Measurements from ENCODE around the gene IGFL4.

Gene IGFL4

GRCh38 chr19:46020819-46021125 lies 20.0 kb downstream of the IGFL4 start:
- no peak for TF ChIP-seq CTCF (conservative IDR thresholded peaks at IDR 0.05; ENCODE audit: low read depth, low read length)
- Histone ChIP-seq H2AFZ (ENCODE audit: low read depth) (no peak overlapping the region), H3K9ac (no peak overlapping the region)

GRCh38 chr19:46019270-46019669 lies 21.5 kb downstream of the IGFL4 start:
- no peaks in the 10 kb centered on the region for H3K79me2 ChIP-seq (ENCODE audit: insufficient read depth, low read depth)
- H3K27me3 ChIP-seq (ENCODE audit: insufficient read depth, low read depth), result no peaks in the 10 kb centered on the region; the same call in 1 of the 2 replicates
- H3K36me3 ChIP-seq (ENCODE audit: insufficient read depth), result no peaks in the 10 kb centered on the region
- no peak overlapping the region for H3K27ac ChIP-seq
- no peak overlapping the region for H3K9ac ChIP-seq
- peaks cover 8% of the 10 kb centered on the region for H3K4me1 ChIP-seq (ENCODE audit: low read depth, poor library complexity, severe bottlenecking)
- no peak overlapping the region for H3K4me3 ChIP-seq (IDR thresholded peaks at IDR 0.05; ENCODE audit: insufficient read depth, low read depth, low read length)
- H4K20me1 ChIP-seq (ENCODE audit: insufficient read depth), result no peaks in the 10 kb centered on the region
- no peak overlapping the region for H3K4me2 ChIP-seq
- no peak overlapping the region for H2AFZ ChIP-seq (ENCODE audit: low read depth)
- TF ChIP-seq CTCF (conservative IDR thresholded peaks at IDR 0.05; ENCODE audit: low read depth, low read length), result no peak

More at GRCh38 chr19:46020819-46021125, 20.0 kb downstream of the IGFL4 start:
- H3K4me1 ChIP-seq (ENCODE audit: low read depth, poor library complexity, severe bottlenecking), result peaks cover 5% of the 10 kb centered on the region
- no peaks in the 10 kb centered on the region for H3K79me2 ChIP-seq (ENCODE audit: insufficient read depth, low read depth)
- no peaks in the 10 kb centered on the region for H4K20me1 ChIP-seq (ENCODE audit: insufficient read depth)
- no peak overlapping the region for H3K4me2 ChIP-seq
- H3K27ac ChIP-seq, result no peak overlapping the region
- H3K4me3 ChIP-seq (IDR thresholded peaks at IDR 0.05; ENCODE audit: insufficient read depth, low read depth, low read length), result no peak overlapping the region
- H3K27me3 ChIP-seq (ENCODE audit: insufficient read depth, low read depth), result no peaks in the 10 kb centered on the region
- no peaks in the 10 kb centered on the region for H3K36me3 ChIP-seq (ENCODE audit: insufficient read depth)

GRCh38 chr19:46018729-46019251 lies 22.0 kb downstream of the IGFL4 start:
- Histone ChIP-seq H3K27ac (no peak overlapping the region), H3K4me3 (IDR thresholded peaks at IDR 0.05; ENCODE audit: insufficient read depth, low read depth, low read length) (no peak overlapping the region), H3K4me2 (no peak overlapping the region), H2AFZ (ENCODE audit: low read depth) (no peak overlapping the region), H3K36me3 (ENCODE audit: insufficient read depth) (no peaks in the 10 kb centered on the region), H3K9ac (no peak overlapping the region), H4K20me1 (ENCODE audit: insufficient read depth) (no peaks in the 10 kb centered on the region), H3K79me2 (ENCODE audit: insufficient read depth, low read depth) (no peaks in the 10 kb centered on the region), H3K4me1 (ENCODE audit: low read depth, poor library complexity, severe bottlenecking) (peaks cover 8% of the 10 kb centered on the region), H3K27me3 (ENCODE audit: insufficient read depth, low read depth) (no peaks in the 10 kb centered on the region; the same call in 1 of the 2 replicates)
- TF ChIP-seq CTCF (conservative IDR thresholded peaks at IDR 0.05; ENCODE audit: low read depth, low read length), result no peak

GRCh38 chr19:46017874-46018675 lies 22.7 kb downstream of the IGFL4 start:
- no peak overlapping the region for H3K4me3 ChIP-seq (IDR thresholded peaks at IDR 0.05; ENCODE audit: insufficient read depth, low read depth, low read length)
- no peak overlapping the region for H3K27ac ChIP-seq
- no peak overlapping the region for H3K9ac ChIP-seq
- H3K79me2 ChIP-seq (ENCODE audit: insufficient read depth, low read depth), result no peaks in the 10 kb centered on the region
- no peak overlapping the region for H2AFZ ChIP-seq (ENCODE audit: low read depth)
- no peaks in the 10 kb centered on the region; the same call in 1 of the 2 replicates for H3K27me3 ChIP-seq (ENCODE audit: insufficient read depth, low read depth)
- H4K20me1 ChIP-seq (ENCODE audit: insufficient read depth), result no peaks in the 10 kb centered on the region
- no peak overlapping the region for H3K4me2 ChIP-seq
- H3K36me3 ChIP-seq (ENCODE audit: insufficient read depth), result no peaks in the 10 kb centered on the region
- no peak for TF ChIP-seq CTCF (conservative IDR thresholded peaks at IDR 0.05; ENCODE audit: low read depth, low read length)
- H3K4me1 ChIP-seq (ENCODE audit: low read depth, poor library complexity, severe bottlenecking), result peaks cover 8% of the 10 kb centered on the region
